Measurements from ENCODE around the gene PLXNA2. TPM values are rescaled to one million over a fixed set of nuclear protein-coding genes. Genes with fewer than 3 reads are reported as not detected.

PLXNA2 gene
- total and polyA plus RNA-seq, 2 donors (not counting 3 experiments of a cell fraction or from before 2014, with no cell fraction given), result 42.6 to 229 TPM

DNA sequence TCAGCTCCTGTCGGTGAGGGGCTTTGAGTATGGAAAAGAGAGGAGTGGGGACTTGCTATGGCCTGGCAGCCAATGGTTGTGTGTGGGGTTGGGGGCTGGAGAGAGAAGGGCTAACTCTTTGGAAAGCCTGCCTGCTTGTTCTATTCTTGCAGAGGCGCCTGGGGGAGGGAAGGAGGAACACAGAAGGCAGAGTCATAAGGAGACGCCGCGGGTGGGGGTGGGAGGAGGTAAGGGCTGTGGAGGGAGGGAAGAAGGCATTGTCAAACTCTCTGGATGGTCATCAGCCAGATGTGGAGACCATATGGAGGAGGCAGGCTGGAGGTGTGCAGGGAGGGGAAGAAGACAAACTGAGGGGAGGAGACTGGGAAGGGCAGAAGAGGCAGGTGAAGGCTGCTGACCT, 70.0 kb downstream of the PLXNA2 start:
- peak overlapping the region; percentile 70 for H3K27ac ChIP-seq (ENCODE audit: insufficient read depth, low read depth, low read length)
- H3K9me1 ChIP-seq (replicated peaks; ENCODE audit: control insufficient read depth, extremely low read depth, insufficient read depth, low read length), result no peaks in the 10 kb centered on the region
- no peaks in the 10 kb centered on the region for H3K9me3 ChIP-seq (replicated peaks; ENCODE audit: control insufficient read depth, insufficient read depth, low read length)
- dilution Hi-C loops (cut with MboI; ENCODE audit: extremely low pct_ligation_motif_present, low sequenced_read_pairs) (no loop called here), intact Hi-C loops (cut with micrococcal nuclease) (loop anchor here (1.0 to 2.0 kb wide), 2 partner anchors 15 to 29 kb away; no protein-coding TSS in a partner anchor)
- H3K4me2 ChIP-seq (ENCODE audit: insufficient read depth, low read length), result no peak overlapping the region
- H3K27me3 ChIP-seq (ENCODE audit: control insufficient read depth in 2 of 2, insufficient read depth in 2 of 2, low read length in 2 of 2), result no peaks in the 10 kb centered on the region
- FAIRE-seq, result no peak
- H3K79me2 ChIP-seq (ENCODE audit: control insufficient read depth, insufficient read depth, low read length), result peaks cover 99% of the 10 kb centered on the region
- ChIA-PET CTCF (interaction anchor here (1.0 to 1.7 kb wide), 6 partner anchors 9 to 71 kb away, joined by 3 to 21 read pairs (median 4); no protein-coding TSS in a partner anchor), POLR2A (no interaction called here)
- no TSS peak for BruUV-seq (replicated peaks)
- H3K4me3 ChIP-seq (replicated peaks in 1 of 3; ENCODE audit: insufficient read depth in 1 of 3, low read depth in 1 of 3, low read length in 3 of 3), result no peak overlapping the region
- no peak overlapping the region for H3K9ac ChIP-seq (replicated peaks; ENCODE audit: extremely low read depth, insufficient read depth, low read length)
- H3K4me1 ChIP-seq (ENCODE audit: control insufficient read depth, extremely low read depth, insufficient read depth, low read length), result peaks cover 37% of the 10 kb centered on the region
- peaks cover 3 to 7% of the 10 kb centered on the region in 2 experiments for H3K36me3 ChIP-seq (ENCODE audit: control insufficient read depth in 2 of 2, extremely low read depth in 1 of 2, insufficient read depth in 2 of 2, low read length in 2 of 2)
- H4K20me1 ChIP-seq (replicated peaks; ENCODE audit: control insufficient read depth, extremely low read depth, insufficient read depth, low read length), result no peaks in the 10 kb centered on the region
- no peak for DNase-seq (ENCODE audit: low read depth, low spot score)
- H2AFZ ChIP-seq (ENCODE audit: low read depth, low read length), result no peak overlapping the region
- TF ChIP-seq, protein P1, sequence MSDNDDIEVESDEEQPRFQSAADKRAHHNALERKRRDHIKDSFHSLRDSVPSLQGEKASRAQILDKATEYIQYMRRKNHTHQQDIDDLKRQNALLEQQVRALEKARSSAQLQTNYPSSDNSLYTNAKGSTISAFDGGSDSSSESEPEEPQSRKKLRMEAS (IDR thresholded peaks at IDR 0.05; ENCODE audit: insufficient read depth, insufficient read length), result no peak
- no peak for TF ChIP-seq POLR2AphosphoS5 (IDR thresholded peaks at IDR 0.05; ENCODE audit: insufficient read depth, low read depth, low read length)
- TF ChIP-seq EZH2 (IDR thresholded peaks at IDR 0.05; ENCODE audit: borderline replicate concordance, low read depth, low read length, severe bottlenecking), result no peak
- no peak for TF ChIP-seq MYC (IDR thresholded peaks at IDR 0.05; ENCODE audit: low read depth, low read length)

DNA sequence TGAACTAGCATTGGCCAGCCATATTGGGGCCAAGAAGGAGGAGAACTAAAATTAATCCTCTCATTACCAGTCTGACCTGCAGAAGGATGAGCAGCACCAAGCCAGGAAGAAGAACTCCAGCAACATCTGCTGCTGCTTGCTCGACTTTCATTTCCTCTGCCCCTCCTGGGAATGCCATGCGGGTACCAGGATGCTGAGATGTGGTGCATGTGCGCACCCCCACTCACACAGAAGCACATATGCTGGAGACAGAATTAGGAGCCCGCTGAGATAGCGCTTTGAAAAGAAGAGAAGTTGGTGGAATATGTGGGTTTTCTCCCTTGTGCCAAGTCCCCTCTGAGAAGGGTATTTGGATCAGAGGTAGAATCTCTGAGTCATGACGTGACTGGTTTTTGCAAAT, 70.4 kb downstream of the PLXNA2 start:
- FAIRE-seq, result no peak
- H3K9ac ChIP-seq (replicated peaks; ENCODE audit: extremely low read depth, insufficient read depth, low read length), result no peak overlapping the region
- POLR2A ChIA-PET, result no interaction called here

More for the DNA sequence above, 70.4 kb downstream of the PLXNA2 start:
- peaks cover 99% of the 10 kb centered on the region for H3K79me2 ChIP-seq (ENCODE audit: control insufficient read depth, insufficient read depth, low read length)
- no peak overlapping the region for H3K4me3 ChIP-seq (replicated peaks in 1 of 3; ENCODE audit: insufficient read depth in 1 of 3, low read depth in 1 of 3, low read length in 3 of 3)
- H4K20me1 ChIP-seq (replicated peaks; ENCODE audit: control insufficient read depth, extremely low read depth, insufficient read depth, low read length), result no peaks in the 10 kb centered on the region
- no peak overlapping the region for H3K27ac ChIP-seq (ENCODE audit: insufficient read depth, low read depth, low read length)
- H3K9me1 ChIP-seq (replicated peaks; ENCODE audit: control insufficient read depth, extremely low read depth, insufficient read depth, low read length), result no peaks in the 10 kb centered on the region
- peaks cover 34% of the 10 kb centered on the region for H3K4me1 ChIP-seq (ENCODE audit: control insufficient read depth, extremely low read depth, insufficient read depth, low read length)
- intact Hi-C loops (cut with micrococcal nuclease), result loop anchor here (1.0 to 2.0 kb wide), 2 partner anchors 15 to 30 kb away; no protein-coding TSS in a partner anchor
- DNase-seq (ENCODE audit: low read depth, low spot score), result no peak
- no peak overlapping the region for H2AFZ ChIP-seq (ENCODE audit: low read depth, low read length)
- peaks cover 6 to 7% of the 10 kb centered on the region in 2 experiments for H3K36me3 ChIP-seq (ENCODE audit: control insufficient read depth in 2 of 2, extremely low read depth in 1 of 2, insufficient read depth in 2 of 2, low read length in 2 of 2)
- H3K9me3 ChIP-seq (replicated peaks; ENCODE audit: control insufficient read depth, insufficient read depth, low read length), result no peaks in the 10 kb centered on the region
- BruUV-seq (replicated peaks), result no TSS peak
- dilution Hi-C loops (cut with MboI; ENCODE audit: extremely low pct_ligation_motif_present, low sequenced_read_pairs), result no loop called here
- no peak overlapping the region for H3K4me2 ChIP-seq (ENCODE audit: insufficient read depth, low read length)
- TF ChIP-seq EZH2 (IDR thresholded peaks at IDR 0.05; ENCODE audit: borderline replicate concordance, low read depth, low read length, severe bottlenecking), result no peak
- no peak for TF ChIP-seq POLR2AphosphoS5 (IDR thresholded peaks at IDR 0.05; ENCODE audit: insufficient read depth, low read depth, low read length)
- no peak for TF ChIP-seq MYC (IDR thresholded peaks at IDR 0.05; ENCODE audit: low read depth, low read length)
- TF ChIP-seq GATA2 (IDR thresholded peaks at IDR 0.05; ENCODE audit: insufficient read depth, insufficient read length, low read depth, low read length), result no peak
- TF ChIP-seq POLR2A (IDR thresholded peaks at IDR 0.05; ENCODE audit: low read depth, low read length), result no peak
- TF ChIP-seq, protein P1 (IDR thresholded peaks at IDR 0.05; ENCODE audit: insufficient read depth, insufficient read length), result no peak
- TF ChIP-seq, protein P2, sequence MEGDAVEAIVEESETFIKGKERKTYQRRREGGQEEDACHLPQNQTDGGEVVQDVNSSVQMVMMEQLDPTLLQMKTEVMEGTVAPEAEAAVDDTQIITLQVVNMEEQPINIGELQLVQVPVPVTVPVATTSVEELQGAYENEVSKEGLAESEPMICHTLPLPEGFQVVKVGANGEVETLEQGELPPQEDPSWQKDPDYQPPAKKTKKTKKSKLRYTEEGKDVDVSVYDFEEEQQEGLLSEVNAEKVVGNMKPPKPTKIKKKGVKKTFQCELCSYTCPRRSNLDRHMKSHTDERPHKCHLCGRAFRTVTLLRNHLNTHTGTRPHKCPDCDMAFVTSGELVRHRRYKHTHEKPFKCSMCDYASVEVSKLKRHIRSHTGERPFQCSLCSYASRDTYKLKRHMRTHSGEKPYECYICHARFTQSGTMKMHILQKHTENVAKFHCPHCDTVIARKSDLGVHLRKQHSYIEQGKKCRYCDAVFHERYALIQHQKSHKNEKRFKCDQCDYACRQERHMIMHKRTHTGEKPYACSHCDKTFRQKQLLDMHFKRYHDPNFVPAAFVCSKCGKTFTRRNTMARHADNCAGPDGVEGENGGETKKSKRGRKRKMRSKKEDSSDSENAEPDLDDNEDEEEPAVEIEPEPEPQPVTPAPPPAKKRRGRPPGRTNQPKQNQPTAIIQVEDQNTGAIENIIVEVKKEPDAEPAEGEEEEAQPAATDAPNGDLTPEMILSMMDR (IDR thresholded peaks at IDR 0.05; ENCODE audit: extremely low read depth in 1 of 2, insufficient read depth in 1 of 2, low read depth in 1 of 2, low read length in 2 of 2), result no peak
- TF ChIP-seq FOS (IDR thresholded peaks at IDR 0.05; ENCODE audit: borderline replicate concordance, insufficient read depth, low read length), result no peak
- TF ChIP-seq JUN (IDR thresholded peaks at IDR 0.05; ENCODE audit: borderline replicate concordance, insufficient read depth, insufficient read length, low read depth), result no peak
- no peaks in the 10 kb centered on the region for H3K27me3 ChIP-seq (ENCODE audit: control insufficient read depth in 2 of 2, insufficient read depth in 2 of 2, low read length in 2 of 2)
- CTCF ChIA-PET, result interaction anchor here (0.6 to 1.7 kb wide), 2 partner anchors 12 to 65 kb away, joined by 6 to 21 read pairs; no protein-coding TSS in a partner anchor
